Activated CD8-positive, alpha-beta memory T cell treated with anti-CD3 and anti-CD28 coated beads, Interleukin-2, amount 50 U/mL, for 1 hour (primary cell): ENCODE measurements around the gene CMSS1.

Experiments used
- DNase-seq: peaks from one replicate; pipeline ENCODE4 v3.0.0-alpha.2; 2020; ENCODE audit errors: extremely low read depth

CMSS1 gene

DNA sequence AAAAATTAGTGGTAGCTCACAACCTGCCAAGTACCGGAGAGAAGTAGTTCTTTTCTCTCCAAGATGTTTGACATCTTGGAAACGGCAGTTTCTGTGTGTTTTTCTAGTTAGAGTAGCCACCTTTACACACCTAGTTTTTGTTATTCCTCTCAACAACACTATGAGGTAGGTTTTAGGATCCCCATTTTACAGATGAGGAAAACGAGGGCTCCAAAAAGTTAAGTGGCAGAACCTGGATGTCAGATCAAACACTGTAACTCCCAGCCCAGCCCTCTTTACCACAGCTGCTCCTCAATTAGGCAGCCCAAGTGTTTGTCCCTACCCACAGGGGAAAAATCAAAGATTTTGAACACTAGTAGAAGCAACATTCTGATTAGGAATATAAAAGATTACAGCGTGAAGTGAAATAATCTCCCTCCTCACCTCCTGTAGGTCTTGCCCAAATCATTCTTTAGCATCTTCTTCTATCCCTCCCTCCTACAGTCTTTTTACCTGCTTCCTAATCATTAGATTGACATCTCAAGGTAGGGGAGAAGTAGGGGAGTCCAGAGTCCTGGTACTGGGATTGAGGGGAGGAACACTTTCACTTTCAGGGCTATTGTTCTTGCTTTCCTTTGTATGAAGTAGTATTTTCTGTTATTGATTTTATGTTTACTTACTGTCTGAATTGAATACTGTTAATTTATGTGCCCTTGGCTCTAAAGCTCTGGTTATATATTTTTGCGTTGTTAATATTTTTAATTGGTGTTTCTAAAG, 142.6 kb downstream of the CMSS1 start:
- DNase-seq: no peak

DNA sequence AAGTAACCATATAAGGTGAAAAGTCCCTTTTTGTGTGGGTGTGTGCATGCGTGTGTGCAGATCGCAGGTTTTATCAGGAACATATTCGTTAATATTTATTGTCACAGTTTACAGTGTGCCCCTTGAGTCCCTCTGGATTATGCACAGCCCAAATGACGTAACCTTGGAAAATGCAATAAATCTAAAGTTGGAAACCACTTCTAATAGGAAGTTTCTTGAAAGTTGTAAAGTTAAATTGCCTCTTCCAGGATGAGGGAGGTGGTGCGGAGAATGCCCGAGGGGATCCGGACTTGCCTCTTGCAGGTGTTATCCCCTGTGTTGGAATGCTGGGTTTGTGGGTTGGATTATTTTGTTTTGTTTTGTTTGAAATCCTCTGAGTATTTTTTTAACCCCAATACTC, 143.3 kb downstream of the CMSS1 start:
- DNase-seq: no peak

DNA sequence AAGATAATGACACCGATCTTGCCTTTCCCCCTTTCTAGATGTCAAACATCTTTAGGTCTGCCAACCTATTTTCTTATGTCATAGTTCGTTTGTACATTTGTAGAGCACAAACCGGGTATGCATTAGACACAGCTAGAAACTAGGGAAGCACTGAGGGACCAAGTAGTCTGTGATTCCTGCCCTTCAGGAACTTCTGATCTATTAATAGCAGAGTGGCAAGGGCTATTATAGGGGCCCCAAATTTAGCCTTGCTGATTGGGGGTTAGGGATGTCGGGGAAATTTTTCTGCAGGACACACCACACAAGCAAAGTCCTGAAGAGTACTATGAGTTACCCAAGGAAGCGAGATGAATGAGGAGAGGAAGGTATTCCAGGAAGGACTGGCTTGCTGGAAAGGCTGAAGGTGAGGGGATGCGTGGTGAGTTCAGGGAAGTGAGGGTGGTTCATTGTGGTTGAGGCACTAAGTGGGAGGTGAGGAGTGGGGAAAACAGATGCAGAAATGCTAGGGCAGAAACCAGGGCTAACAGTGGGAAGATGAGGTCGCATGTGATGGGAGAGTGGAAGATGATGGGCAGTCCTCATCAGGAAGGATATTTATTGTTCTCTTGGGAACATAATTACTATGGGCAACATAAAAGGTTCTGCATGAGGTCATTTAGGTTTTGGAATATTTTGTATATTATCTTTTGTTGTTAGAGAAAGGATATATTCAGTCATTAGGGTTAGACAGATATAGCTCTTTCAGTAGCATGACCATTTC, 144.3 kb downstream of the CMSS1 start:
- DNase-seq: no peak

DNA sequence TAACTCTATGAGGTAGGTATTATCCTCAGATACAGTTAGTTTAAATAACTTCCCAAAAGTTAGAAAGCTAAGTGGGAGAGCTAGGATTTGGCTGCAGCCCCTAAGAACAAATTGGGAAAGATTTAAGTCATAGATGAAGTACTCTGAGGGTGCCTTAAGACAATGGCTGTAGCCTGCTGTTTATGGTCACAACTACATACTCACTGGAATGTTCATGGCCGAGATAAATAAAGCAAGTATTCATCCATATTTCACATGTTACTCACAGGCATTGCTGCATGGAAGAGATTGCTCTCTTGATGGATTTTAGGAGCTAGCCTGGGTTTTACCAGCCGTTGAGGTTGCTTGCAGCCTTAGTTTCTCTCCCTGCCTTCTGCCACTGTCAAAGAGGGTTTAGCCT, 145.0 kb downstream of the CMSS1 start:
- DNase-seq: no peak

DNA sequence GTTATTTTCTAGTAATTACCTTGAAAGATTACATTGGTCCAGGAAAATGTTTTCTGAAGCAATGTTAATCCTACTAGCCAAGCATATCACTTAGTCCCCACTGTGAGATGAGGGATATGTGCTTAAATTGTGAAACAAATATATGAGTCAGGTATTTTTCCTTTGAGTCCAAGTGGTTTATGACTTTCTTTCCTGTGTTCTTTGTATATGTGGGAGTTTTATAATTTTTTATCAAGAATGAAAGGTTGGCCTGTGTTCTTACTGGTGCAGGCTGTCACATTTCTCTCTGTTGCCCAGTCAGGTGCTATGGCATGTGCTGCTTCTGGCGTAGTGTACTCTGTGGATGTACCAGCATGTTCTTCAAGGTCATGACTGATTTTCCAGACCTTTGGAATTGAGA, 147.4 kb downstream of the CMSS1 start:
- no peak for DNase-seq

DNA sequence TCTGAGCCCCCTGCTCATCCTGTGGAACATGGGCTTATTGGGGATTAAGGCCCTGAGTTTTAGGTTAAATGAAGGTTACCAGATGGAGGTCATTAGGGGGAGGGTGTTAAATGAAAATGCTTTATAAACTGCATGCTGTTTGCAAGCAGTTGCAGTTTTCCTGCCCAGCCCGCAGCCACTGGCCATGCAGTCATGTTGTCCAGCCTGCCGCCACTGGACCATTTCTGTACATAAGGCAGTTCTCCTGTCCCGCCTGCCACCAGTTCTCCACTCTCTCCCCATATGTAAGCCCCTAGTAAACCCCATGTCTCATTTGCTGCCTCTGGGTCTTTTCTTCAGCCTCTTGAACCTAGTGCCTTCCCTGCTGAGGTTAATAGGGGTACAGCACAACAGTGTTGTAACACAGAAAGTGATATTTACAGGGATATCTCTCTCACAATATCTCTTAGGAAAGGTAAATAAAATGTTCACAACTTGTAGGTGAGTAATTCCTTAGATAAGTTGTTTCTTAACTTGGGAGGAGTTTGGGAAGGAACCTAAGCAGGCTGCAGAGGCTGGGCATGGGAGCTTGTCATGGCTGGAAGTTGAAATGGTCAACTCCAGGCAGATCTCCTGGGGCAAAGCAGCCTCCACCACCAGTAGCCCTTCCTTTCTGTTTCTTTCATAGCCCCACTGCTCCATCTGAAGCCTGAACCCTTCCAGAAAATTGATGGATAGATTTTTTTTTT, 148.2 kb downstream of the CMSS1 start:
- no peak for DNase-seq

DNA sequence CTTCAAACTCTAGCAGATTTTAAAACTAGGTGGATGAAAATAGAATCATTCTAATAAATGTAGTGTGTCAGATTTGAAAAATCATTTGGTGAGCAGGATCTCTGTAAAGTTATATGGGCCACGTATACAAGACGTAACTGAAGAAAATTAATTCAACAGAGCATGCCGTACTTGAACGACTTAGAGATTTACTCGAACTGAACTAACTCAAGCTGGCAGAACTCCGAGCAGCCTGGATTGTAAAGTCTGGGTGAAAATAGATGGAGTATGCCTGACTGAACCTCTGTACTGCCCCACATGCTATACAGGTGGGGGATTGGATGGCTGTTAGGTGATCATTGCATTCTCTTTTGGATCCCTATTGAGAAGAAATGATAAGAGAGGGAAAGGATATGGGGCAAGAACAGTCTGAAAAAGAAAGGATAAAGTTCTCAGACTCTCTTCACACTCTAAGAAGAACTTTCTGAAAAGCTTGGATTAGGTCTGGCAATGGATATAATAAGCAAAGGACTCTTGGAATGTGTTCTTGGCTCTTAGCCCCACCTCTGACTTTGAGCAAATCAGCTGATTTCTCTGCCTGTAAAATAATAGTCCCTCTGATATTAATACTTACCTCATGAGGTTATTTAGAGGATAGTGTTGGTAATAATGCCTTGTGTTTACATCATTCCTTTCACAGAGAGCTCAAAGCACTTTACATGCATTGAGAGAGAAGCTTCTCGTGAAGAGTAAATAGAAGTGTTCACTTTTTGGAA, 149.2 kb downstream of the CMSS1 start:
- DNase-seq: no peak

DNA sequence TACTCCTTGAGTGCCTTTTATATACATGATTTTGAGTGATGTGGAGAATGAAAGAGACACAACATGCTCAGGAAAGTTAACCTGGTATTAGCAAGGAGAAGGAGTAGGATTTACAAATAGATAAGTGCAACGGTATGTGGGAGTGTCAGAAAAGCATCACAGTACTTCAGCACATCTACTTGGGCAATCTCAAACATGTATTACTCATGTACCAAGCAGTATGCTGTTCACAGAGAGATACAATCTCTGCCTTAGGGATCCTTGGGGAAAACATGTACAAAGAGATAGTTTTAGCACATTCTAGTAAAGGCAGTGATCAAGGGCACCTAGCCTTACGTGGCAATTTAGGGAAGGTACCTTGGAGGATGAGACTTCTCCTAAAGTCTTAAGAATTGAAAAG, 150.1 kb downstream of the CMSS1 start:
- no peak for DNase-seq

DNA sequence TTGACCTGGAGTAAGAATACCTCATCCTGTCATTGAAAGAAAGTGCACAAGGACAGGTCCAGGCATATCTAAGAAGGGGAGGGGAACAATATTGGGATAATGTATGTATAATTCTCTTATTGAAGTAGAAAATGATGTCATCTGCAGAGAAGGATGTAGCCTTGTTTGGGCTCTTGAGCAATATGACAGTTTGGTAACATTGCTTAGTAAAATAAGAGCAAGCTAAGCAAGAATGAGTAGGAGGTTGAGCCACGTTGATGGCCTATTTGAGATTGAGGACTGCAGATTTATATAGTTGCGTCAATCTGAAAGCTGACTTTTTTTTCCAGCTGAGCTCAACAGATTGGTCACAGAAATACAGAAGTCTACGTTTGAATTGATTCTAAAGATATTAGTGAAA, 151.5 kb downstream of the CMSS1 start:
- DNase-seq: no peak

DNA sequence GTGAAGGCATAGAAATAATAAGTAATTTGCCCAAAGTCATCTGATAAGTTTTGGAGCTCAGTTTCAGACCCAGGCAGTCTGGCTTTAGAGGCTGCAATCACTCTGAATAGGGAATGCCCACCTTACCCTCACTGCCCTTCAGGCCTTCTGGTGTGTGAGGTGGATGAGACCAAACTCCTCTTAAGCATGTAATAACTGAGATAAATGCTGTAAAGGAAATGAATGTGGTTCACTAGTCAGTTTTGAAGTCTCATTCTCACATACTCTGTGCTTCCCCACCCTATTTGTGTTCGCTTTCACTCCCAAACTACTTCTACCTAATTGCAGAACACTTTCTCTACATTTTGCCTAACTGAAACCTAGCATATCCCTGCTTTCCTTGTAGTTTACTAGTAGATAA, 152.5 kb downstream of the CMSS1 start:
- no peak for DNase-seq

DNA sequence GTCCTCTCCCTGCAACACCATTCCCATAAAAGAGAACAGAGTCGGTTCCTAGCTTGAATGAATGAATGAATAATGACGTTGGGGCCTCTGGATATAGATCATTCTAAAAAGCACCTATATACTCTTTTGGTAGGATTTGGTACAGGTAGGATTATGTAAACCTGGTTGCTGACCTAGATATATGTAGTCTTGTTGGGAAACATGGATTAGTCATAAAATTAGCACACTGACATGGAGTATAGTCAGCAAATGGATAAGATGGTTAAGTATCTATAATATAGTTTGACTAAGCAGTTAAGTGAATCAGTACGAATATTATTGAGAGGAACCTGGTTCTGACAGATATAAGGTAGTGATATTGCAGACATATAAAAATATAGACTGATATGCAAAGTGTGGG, 154.1 kb downstream of the CMSS1 start:
- no peak for DNase-seq

DNA sequence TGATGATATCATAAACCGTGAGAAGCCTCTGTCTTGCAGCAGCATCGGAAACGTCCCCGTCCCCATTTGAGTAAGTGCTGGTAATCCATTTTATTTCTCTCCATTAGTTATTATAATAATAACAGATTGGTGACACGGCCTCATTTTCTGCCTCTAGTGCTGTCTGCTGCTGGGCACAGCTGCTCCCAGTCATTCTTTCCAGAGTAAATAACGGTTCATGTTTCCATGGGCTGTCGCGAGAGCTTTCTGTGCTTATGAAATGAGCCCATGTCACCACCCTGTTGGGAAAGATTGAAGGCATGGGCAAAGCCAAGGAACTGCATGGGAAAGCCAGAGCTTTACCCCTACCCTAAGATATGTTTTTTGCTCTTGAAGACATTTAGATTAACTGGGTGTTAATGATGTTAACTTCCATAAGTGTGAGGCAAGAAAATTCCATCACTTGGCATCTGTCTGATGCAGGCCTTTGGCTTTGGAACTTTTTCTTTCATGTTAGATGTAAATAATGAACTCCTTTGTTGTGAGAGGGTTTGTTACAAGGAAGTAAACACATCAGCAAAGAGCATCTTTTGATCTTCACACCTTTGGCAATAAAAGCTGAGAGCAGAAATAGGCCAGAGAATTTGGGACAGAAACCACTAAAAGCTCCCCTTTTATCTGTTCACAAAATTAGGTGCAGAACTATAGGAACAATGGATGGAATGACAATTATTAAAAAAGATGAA, 154.9 kb downstream of the CMSS1 start:
- DNase-seq: no peak

DNA sequence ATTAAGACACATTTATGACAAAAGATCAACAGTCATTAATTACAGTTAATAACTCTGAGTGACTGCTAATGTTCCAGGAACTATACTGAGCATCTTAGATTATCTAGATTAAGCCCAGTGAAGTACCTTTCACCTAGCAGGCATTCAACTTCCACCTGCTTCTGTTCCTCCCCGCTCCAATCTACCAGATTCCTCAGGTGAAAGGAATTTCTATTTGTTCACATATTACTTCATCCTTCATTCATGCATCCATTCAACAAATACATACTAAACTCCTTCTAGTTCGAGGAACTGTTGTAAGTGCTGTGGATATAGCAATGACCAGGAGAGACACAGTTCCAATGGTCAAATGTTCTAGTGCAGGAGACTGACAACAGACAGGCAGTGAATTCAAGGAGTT, 157.3 kb downstream of the CMSS1 start:
- DNase-seq: no peak

DNA sequence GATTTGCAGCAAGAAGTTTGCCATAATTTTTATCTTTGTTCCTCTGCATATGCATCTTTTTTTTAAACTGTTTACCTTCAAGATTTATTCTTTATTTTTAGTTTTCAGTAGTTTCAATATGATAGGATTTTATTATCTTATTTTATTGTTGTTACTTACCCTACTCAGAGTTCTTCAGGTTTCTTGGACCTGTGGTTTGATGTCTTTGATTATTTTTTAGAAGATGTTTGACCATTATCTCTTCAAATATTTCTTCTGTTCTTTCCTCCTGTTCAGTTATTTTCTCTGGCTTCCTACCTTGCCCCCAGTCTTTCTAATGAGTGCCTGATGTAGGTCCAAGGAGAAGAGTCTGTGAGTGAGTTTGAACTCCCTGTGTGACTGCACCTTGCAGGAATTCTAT, 158.9 kb downstream of the CMSS1 start:
- no peak for DNase-seq

DNA sequence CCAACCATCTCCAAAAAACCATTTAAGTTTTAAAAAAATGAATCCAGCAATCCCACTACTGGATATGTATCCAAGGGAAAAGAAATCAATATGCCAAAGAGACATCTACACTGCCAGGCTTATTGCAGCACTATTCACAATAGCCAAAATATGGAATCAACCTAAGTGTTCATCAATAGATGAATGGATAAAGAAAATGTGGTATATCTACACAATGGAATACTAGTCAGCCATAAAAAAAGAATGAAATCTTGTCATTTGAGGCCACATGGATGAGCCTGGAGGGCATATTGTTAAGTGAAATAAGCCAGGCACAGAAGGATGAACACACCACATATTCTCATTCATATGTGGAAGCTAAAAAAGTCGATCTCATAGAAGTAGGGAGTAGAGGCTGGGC, 160.6 kb downstream of the CMSS1 start:
- no peak for DNase-seq

DNA sequence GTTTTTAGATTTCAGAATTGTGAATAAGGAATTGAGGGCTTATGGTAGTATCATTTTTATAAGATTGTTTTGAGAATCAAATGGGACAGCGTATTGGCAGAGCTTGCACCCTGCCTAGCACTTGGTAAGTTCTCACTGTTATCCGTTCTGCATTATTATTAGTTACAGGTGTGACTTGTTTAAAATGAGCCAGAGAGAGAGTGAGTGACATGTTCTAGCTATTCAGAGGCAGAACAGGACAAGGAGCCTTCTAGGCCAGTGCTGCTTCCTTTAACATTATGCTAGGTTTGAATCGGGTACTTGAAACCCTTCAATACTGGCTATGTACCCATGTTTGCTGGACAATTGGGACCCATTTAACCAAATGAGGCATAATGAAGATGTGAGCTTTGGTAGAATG, 162.9 kb downstream of the CMSS1 start:
- no peak for DNase-seq

DNA sequence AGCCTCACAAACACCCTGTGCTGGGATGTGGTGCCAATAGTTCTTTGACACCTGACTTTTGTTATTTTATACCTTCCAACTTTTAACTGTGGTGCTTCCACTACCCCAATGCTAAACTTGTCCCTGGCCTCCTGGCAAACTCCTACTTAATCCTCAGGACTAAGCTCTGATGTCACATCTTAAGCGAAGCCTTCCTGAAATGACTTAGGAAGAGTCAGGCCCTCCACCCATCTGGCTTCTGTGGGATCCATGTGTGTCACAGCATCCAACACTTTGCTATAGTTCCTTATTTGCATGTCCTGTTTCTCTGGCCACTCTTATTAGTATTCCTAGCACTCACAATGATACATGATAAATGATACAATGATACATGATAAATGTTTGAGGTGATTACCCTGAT, 163.5 kb downstream of the CMSS1 start:
- no peak for DNase-seq

DNA sequence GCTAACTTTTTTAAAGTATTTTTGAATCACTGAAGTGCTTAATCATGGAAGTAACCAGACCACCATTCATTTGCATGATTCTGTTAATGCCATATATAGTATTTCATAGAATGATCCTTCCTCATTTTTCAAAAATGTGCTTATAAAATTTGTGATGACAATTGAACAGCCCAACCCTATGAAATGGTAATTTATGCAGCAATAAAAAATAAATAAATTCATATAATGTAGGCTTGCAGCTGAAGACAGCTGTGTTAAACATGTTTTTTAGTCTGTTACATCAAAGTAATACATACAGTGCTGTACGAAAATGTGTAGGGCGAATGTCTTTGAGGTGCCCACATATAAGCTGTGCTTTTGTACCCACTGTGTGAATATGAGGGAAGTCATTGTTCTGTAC, 165.0 kb downstream of the CMSS1 start:
- DNase-seq: no peak

DNA sequence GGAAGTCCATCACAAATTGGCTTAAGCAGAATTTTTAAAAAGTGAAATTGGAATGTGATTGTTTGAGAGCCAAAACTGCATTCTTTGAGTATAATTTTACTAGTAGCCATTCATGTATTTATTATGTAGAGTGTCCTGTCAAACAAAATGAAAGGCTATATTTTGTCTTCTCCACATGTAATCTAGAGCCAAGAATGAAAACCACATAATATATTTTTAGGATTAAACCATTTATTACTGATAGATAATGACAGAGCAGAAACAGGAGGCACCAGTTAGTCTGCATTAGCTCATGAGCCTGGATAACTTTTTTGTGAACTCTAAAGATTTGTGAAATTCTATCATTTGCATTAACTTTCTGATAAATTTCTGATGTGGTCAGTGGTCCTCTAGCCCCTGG, 166.5 kb downstream of the CMSS1 start:
- no peak for DNase-seq

DNA sequence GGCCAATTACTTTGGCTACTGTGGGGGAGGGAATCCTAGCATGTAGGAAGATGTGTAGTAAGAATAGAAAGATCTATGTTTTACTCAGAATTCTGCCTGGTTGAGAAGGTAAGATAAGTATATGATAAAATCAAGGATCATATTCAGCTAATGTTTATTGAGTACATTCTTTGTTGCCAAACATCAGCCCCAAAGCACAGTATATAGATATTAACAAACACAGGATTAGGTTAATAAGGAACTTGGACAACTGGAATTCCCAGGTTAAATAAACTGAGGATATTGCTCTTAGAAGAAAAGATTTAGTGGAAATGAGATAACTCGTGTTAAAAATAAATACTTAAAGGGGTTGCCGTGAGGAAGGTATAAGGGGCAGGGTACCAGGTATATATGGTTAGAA, 167.0 kb downstream of the CMSS1 start:
- no peak for DNase-seq

DNA sequence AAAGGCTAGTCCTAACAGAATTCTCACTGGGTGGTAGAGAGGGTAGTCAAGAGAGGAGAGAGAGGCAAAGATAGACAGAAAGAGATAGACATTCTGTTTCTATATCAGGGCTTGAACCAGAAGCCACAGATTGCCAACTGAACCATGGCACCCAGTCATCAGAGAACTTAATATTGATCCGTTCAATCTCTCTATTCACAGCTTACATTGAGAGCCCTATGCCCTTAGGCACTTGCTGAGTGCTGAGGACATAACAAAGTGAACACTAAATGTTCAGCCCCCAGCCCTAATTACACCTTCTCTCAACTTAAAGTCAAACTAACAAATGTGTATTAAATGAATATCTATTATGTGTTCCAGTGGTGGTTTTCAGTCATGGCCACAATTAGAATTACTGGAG, 172.5 kb downstream of the CMSS1 start:
- no peak for DNase-seq

DNA sequence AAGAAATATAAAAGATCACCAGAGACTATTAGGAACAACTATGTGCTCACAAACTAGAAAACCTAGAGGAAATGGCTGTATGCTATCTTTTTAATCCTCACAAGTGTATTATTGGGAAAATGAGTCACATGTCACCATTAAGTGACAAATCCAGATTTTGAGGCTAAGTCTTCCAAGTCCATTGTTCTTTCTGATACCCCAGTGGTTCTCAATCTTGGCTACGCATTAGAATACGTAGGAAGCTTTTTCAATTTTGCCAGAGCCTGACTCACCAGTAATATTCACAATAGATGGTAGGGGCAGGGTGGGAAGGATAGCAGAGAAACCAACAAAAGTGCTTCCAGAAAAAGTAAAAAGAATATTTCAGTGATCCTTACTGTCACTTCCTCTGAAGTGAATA, 179.6 kb downstream of the CMSS1 start:
- no peak for DNase-seq
